ENCODE results near the gene SMAD2.

SMAD2 gene

GRCh38 chr18:47865183-47865582 is 65.3 kb downstream of the SMAD2 start:
- no peak for TF ChIP-seq CTCF (IDR thresholded peaks at IDR 0.05; ENCODE audit: low read depth, low read length, missing control alignments)
- H3K4me3 ChIP-seq (replicated peaks; ENCODE audit: low read depth, low read length): no peak overlapping the region
- DNase-seq (ENCODE audit: extremely low read depth, low read depth): no peak

DNA sequence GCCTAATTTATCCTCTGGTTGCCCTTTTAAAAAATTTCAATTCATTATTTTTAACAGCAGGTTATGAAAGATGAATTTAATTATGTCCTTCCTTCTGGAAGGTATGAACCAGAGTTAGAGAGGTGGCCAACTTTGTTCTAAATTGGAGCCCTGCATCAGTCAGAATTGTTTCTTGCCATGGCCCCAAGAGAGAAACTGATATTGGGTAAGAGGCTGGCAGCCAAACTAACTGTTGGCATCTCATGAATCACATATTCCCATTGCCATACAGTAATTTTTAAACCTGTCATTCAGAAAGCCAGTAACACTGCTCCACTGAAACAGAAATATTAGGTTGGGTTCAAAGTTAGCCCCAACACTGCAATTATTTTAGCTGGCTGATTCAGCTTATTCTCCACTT is 67.4 kb downstream of the SMAD2 start:
- TF ChIP-seq CTCF (IDR thresholded peaks at IDR 0.05; ENCODE audit: low read depth, low read length, missing control alignments): no peak
- H3K4me3 ChIP-seq (replicated peaks; ENCODE audit: low read depth, low read length): no peak overlapping the region
- DNase-seq (ENCODE audit: extremely low read depth, low read depth): no peak

GRCh38 chr18:47858607-47859006 is 71.9 kb downstream of the SMAD2 start:
- TF ChIP-seq CTCF (IDR thresholded peaks at IDR 0.05; ENCODE audit: low read depth, low read length, missing control alignments): no peak
- DNase-seq (ENCODE audit: extremely low read depth, low read depth): no peak
- no peak overlapping the region for H3K4me3 ChIP-seq (replicated peaks; ENCODE audit: low read depth, low read length)

GRCh38 chr18:47847635-47848034 is 82.8 kb downstream of the SMAD2 start:
- no peak for TF ChIP-seq CTCF (IDR thresholded peaks at IDR 0.05; ENCODE audit: low read depth, low read length, missing control alignments)
- H3K4me3 ChIP-seq (replicated peaks; ENCODE audit: low read depth, low read length): no peak overlapping the region
- no peak for DNase-seq (ENCODE audit: extremely low read depth, low read depth)

DNA sequence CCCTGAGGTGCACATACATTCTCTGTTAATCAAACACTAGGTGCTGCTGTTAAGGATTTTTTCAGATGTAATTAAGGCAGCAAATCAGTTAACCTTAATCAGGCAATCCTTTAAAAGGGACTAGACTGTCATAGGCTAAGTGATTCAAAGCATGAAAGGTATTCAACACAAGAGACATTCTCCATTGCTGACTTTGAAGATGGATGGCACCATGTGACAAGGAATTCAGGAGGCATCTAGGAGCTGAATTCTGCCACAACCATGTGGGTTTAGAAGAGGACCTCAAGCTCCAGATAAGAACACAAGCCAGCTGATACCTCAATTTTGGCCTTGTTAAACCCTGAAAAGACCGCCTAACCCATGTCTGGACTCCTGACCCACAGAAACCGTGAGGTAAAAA is 84.0 kb downstream of the SMAD2 start:
- TF ChIP-seq CTCF (IDR thresholded peaks at IDR 0.05; ENCODE audit: low read depth, low read length, missing control alignments): no peak
- no peak overlapping the region for H3K4me3 ChIP-seq (replicated peaks; ENCODE audit: low read depth, low read length)
- DNase-seq (ENCODE audit: extremely low read depth, low read depth): no peak

DNA sequence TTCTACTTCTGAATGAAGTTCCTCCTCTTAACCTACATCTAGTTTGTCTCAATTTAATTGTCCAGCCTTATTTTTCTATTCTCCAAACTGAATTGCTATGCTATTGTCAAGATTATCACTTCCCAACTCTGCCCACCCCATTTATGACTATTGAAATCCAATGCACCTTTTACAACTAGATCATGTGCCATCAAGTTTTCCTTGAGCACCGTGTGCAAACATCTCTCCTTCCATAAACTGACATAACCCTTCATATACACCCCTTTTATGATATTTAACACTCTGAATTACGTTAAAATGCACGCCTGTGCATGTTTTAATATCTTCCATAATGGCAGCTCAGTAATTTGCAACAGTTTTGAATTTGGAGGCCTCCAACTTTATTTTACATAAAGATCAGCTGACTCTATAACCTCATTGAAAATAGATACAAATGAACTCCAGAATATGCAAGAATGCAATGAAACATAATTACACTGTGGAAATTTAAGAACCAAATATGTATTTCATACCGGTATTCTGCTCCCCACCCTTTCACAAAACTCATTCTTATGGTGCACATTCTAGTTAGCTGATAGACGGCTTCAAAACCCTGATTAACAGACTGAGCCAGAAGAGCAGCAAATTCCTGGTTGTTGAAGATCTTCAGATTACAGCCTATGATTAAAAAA is 85.5 kb downstream of the SMAD2 start:
- no peak for DNase-seq (ENCODE audit: extremely low read depth, low read depth)
- TF ChIP-seq CTCF (IDR thresholded peaks at IDR 0.05; ENCODE audit: low read depth, low read length, missing control alignments): no peak
- no peak overlapping the region for H3K4me3 ChIP-seq (replicated peaks; ENCODE audit: low read depth, low read length)

DNA sequence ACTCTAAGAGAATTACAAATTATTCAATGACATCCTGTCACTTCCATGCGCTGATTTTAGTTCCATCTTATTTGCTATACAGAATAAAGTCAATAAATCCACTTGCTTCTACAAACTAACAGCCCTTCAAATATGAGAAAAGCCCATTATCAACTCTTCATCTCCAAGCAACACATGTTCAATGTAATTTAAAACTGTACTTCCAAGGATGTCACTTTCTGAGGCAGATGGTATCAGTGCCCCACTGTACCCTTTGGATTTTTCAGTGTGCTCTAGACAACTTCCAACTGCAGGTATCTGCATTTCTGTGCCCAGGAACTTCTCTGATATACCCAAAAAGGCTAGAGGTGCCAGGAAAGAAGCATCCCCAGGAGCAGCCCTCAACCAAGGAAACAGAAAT is 87.6 kb downstream of the SMAD2 start:
- no peak for DNase-seq (ENCODE audit: extremely low read depth, low read depth)
- no peak overlapping the region for H3K4me3 ChIP-seq (replicated peaks; ENCODE audit: low read depth, low read length)

More for the DNA sequence above, 87.6 kb downstream of the SMAD2 start:
- no peak for TF ChIP-seq CTCF (IDR thresholded peaks at IDR 0.05; ENCODE audit: low read depth, low read length, missing control alignments)

Measured in HFF-Myc (cell line).